Measurements from ENCODE around the gene SF3B2.
"Not testable (repeated sequence)": the region's sequence is repeated elsewhere in the genome, so short reads cannot be mapped to it uniquely, and the experiment has no call there.

The SF3B2 gene

GRCh38 chr11:66112601-66113499 lies 60.7 kb downstream of the SF3B2 start:
- DNase-seq: no peak

- DNase-seq: not testable (repeated sequence)
These were observed 62.8 kb downstream of the SF3B2 start for GRCh38 chr11:66114957-66115356.

DNA sequence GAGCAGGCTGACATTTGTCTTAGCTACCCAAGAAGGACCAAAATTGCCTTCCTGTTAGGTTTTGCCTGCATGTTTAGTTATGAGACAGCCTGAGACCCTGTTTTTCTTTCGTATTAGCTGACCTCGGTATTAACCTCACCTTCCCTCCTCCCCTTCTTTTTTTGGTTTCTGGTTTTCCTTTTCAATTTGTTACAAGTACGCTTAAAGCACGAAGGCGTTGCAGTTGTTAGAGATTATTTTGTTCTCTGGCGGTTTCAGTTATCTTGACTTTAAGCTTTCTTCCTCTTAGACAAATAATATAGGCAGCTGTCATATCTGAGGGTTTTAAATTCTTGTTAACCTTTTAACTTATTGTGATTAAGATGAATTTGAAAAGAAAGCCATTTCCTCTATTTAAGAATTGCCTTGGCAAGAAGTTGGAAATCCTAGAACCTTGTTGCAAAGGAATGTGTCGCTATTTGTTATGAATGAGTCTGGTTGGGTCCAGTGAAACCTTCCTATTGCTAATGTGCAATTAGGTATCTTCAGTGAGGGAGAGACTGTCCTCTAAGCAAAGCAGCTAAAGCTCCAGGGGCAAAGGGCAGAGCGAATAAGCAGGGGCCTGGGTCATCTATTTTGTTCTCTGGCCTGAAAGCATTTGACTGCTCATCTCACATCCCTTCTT lies 63.6 kb downstream of the SF3B2 start:
- DNase-seq: no peak

DNA sequence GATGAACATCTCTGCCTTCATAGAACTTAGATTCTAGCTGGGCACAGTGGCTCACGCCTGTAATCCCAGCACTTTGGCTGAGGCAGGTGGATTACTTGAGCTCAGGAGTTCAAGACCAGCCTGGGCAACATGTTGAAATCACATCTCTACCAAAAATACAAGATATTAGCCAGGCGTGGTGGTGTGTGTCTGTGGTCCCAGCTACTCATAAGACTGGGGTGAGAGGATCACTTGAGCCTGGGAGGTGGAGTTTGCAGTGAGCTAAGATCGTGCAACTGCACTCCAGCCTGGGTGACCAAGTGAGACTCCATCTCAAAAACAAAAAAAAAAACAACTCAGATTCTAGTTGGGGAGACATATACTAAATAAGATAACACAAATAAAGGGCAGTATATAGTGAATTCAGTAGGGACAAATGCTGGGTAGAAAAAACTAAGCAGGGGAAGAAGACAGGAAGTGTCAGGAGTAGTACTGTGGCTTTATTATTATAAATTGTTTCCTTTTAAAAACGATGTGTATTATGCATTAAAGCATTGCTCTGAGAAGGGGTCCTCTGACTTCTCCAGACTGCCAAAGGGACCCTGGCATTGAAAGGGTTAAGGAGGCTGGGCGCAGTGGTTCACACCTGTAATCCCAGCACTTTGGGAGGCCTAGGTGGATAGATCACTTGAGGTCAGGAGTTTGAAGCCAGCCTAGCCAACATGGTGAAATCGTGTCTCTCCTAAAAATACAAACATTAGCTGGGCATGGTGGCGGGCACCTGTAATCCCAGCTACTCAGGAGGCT lies 64.6 kb downstream of the SF3B2 start:
- DNase-seq: no peak

- no peak for DNase-seq
These were observed 66.7 kb downstream of the SF3B2 start for GRCh38 chr11:66118847-66119246.

Measured in NCI-H1092 (cell line).